ENCODE data around the gene DNAH11. TPM values are rescaled to one million over a fixed set of nuclear protein-coding genes. Genes with fewer than 3 reads are reported as not detected.

The DNAH11 gene
- total and polyA plus RNA-seq, 8 donors, result 0.46 to 3.8 (median 1.1) TPM

DNA sequence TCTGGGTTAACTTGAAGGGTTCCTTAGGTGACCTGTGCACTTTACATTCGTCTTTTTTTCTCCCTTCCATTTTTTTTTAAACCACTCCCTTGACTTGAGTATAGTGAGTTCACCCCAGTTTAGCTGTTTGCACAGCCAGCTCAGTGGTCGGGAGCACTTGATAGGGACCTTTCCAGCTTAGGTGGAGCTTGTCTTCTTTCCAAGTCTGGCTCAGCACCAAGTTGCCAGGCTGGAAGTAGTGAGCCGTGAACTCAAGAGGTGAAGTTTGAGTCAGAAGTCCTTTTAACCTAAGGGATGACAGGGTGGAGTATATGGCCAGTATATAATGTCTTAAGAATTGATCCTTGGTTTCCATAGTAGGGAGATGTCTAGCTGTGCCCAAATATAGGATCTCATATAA lies 7.2 kb downstream of the DNAH11 start:
- no peaks in the 10 kb centered on the region for H3K9me3 ChIP-seq
- intact Hi-C loops (cut with DNase I), result no loop called here
- H3K27ac ChIP-seq, result no peak overlapping the region
- H3K4me1 ChIP-seq, result no peaks in the 10 kb centered on the region
- WGBS, 2 donors, result 71 to 81% methylated on average over 3 of the region's 3 CpGs
- ATAC-seq, result no peak
- DNase-seq, result no peak
- no peak overlapping the region for H3K4me3 ChIP-seq
- no peaks in the 10 kb centered on the region for H3K36me3 ChIP-seq
- TF ChIP-seq, protein P1, sequence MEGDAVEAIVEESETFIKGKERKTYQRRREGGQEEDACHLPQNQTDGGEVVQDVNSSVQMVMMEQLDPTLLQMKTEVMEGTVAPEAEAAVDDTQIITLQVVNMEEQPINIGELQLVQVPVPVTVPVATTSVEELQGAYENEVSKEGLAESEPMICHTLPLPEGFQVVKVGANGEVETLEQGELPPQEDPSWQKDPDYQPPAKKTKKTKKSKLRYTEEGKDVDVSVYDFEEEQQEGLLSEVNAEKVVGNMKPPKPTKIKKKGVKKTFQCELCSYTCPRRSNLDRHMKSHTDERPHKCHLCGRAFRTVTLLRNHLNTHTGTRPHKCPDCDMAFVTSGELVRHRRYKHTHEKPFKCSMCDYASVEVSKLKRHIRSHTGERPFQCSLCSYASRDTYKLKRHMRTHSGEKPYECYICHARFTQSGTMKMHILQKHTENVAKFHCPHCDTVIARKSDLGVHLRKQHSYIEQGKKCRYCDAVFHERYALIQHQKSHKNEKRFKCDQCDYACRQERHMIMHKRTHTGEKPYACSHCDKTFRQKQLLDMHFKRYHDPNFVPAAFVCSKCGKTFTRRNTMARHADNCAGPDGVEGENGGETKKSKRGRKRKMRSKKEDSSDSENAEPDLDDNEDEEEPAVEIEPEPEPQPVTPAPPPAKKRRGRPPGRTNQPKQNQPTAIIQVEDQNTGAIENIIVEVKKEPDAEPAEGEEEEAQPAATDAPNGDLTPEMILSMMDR (IDR thresholded peaks at IDR 0.05), result no peak
- H3K27me3 ChIP-seq, result no peaks in the 10 kb centered on the region
- no peak for FAIRE-seq

DNA sequence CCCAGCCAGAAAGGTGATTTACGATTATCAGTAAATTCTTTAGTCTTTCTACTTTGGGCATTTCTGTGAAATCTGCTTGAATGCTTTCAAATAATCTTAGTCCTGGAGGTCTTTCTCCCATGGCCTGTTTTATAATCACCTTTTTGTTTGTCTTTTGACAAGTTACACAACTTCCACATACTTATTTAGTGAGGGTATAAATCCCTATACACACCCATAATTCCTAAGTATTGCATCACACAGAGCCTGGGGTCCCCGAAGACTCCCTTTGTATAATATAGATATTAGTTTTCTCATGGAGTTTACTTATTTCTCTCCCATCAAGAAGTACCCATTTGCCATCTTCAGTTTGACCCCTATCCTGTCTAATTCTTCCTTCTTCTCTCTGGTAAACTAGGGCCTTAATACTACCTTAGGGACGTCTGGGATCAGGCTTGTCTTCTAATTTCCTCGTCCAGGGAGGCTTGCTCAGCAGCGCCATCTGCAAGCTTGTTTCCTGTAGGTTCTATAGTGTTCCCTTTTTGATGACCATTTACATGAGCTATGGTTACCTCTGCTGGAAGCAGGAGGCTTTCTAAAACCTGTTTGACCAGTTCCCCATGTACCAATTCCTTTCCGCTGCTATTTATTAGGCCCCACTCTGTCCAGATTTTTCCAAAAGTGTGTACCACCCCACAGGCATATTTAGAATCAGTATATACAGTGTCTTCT lies 8.1 kb downstream of the DNAH11 start:
- no peaks in the 10 kb centered on the region for H3K27me3 ChIP-seq
- H3K4me3 ChIP-seq, result no peak overlapping the region
- H3K27ac ChIP-seq, result no peak overlapping the region
- WGBS, 2 donors, result 59 to 66% methylated on average over 6 of the region's 6 CpGs
- peak in 2 of 4 donors; percentile 31 to 35 for ATAC-seq
- H3K4me1 ChIP-seq, result no peaks in the 10 kb centered on the region
- H3K36me3 ChIP-seq, result no peaks in the 10 kb centered on the region
- TF ChIP-seq, protein P1 (IDR thresholded peaks at IDR 0.05), result no peak
- intact Hi-C loops (cut with DNase I), result no loop called here
- no peaks in the 10 kb centered on the region for H3K9me3 ChIP-seq
- no peak for DNase-seq
- FAIRE-seq, result no peak

DNA sequence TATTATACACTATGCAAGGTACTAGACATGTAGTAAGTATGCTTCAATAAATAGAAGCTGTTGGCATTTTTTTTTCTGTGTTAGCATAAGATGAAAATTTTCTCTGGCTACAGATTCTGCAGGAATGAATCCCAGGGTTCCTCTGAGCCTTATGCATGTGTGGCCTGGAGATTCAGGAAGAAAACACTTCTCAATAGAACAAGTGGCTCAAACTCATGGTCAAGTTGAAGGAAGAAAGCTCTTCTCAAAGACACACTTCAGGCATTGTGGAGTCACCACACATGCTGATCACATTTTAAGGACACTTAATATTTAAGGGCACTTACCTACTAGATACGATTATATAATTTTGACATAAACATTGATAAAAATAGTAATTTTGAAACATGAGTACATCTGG lies 19.5 kb downstream of the DNAH11 start:
- no peaks in the 10 kb centered on the region for H3K36me3 ChIP-seq
- H3K4me1 ChIP-seq, result peaks cover 0 to 15% (median 10%) of the 10 kb centered on the region in 3 donors
- H3K9me3 ChIP-seq, result no peaks in the 10 kb centered on the region
- DNase-seq (no peak), ATAC-seq (no peak), FAIRE-seq (no peak)
- H3K27me3 ChIP-seq, result no peaks in the 10 kb centered on the region
- WGBS, 2 donors, result 74 to 91% methylated on average over 1 of the region's 1 CpG
- intact Hi-C loops (cut with DNase I), result no loop called here
- TF ChIP-seq, protein P1 (IDR thresholded peaks at IDR 0.05), result no peak
- H3K4me3 ChIP-seq, result no peak overlapping the region
- no peak overlapping the region for H3K27ac ChIP-seq

DNA sequence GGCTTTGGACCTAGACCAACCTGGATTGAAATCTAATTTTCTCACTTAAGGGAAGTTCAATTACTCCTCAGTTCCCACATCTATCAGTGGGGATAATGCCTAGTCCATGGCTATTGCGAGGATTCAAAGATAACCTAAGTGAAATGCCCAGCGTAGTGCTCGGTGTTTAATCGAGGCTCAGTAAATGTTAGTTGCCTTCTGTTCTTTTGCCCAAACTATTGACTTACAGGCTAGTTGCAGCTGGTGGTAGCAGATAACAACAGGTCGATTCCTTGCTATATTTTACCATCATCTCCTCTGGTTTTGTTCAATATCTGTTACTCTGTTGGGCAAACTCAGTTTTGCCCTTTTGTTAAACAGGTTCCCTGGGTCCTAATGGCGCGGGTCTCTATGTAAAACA lies 22.8 kb downstream of the DNAH11 start:
- TF ChIP-seq, protein P1 (IDR thresholded peaks at IDR 0.05), result no peak
- ATAC-seq (peak; percentile 48 to 77 (median 64)), DNase-seq (no peak), FAIRE-seq (no peak)
- peaks cover 0 to 15% (median 10%) of the 10 kb centered on the region in 3 donors for H3K4me1 ChIP-seq
- peak overlapping the region in 3 of 4 donors; percentile 47 to 61 (median 52) for H3K27ac ChIP-seq
- intact Hi-C loops (cut with DNase I), result no loop called here
- no peaks in the 10 kb centered on the region for H3K9me3 ChIP-seq
- no peak overlapping the region for H3K4me3 ChIP-seq
- no peaks in the 10 kb centered on the region for H3K27me3 ChIP-seq
- 22 to 27% methylated on average over 7 of the region's 7 CpGs for WGBS, 2 donors
- H3K36me3 ChIP-seq, result no peaks in the 10 kb centered on the region

DNA sequence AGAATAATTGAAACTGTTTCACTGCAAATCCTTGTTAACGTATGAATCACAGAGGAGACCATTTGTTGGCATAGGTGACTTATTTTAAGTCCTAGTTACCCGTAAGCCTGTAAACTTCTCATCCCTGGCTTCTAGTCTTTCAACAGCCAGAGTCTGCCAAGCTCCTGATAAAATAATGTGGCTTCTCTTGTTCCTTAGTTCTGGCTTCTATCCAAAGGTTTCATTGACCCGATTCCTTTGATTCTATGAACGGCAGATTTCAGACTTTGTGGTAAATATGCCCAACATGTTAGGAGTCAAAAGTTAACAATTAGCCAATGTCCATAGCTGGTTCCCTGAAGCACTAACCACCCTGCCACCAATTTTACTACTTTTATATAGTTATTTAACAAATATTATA lies 23.3 kb downstream of the DNAH11 start:
- peak; percentile 58 to 89 (median 76) for ATAC-seq

More for the DNA sequence above, 23.3 kb downstream of the DNAH11 start:
- 9% methylated on average over 4 of the region's 4 CpGs for WGBS, 2 donors
- FAIRE-seq, result no peak
- H3K4me1 ChIP-seq, result peaks cover 0 to 15% (median 10%) of the 10 kb centered on the region in 3 donors
- H3K27me3 ChIP-seq, result no peaks in the 10 kb centered on the region
- no peaks in the 10 kb centered on the region for H3K36me3 ChIP-seq
- intact Hi-C loops (cut with DNase I), result no loop called here
- TF ChIP-seq, protein P1 (IDR thresholded peaks at IDR 0.05), result no peak
- H3K4me3 ChIP-seq, result no peak overlapping the region
- H3K27ac ChIP-seq, result peak overlapping the region in 3 of 4 donors; percentile 47 to 61 (median 52)
- DNase-seq, result no peak
- H3K9me3 ChIP-seq, result no peaks in the 10 kb centered on the region

Measured in pancreas (tissue), 10 donors.